ENCODE results near the gene TNFRSF8. TPM values are rescaled to one million over a fixed set of nuclear protein-coding genes. Genes with fewer than 3 reads are reported as not detected.

The TNFRSF8 gene
- total and polyA plus RNA-seq, 2 of the 13 experiments (the other 11 are each of a cell fraction or from before 2014, with no cell fraction given) = not detected

DNA sequence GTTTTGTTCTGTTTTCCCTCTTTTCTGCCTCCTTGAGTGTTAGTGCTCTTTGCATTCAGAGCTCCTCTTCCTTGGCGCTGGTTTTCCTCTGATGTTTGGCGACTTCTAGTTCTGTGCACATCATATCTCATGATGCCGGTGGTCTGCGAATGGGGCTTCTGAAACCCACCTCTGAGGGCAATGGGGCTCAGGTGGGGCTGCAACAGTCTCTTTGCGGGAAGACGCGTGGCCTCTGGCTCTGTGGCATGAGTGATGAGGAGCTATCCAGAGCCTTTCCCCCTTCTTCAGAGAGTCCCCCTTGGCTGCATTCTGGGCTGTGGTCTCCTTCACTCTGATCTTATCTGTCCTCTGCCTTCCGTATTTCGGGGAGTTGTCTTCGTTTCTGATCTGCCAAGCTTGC is 39.0 kb downstream of the TNFRSF8 start:
- no peak for FAIRE-seq
- Histone ChIP-seq H3K4me1 (ENCODE audit: insufficient read depth, low read length) (no peaks in the 10 kb centered on the region), H3K27ac (ENCODE audit: extremely low read length, insufficient read depth, low read length) (no peak overlapping the region), H3K36me3 (replicated peaks in 1 of 2; ENCODE audit: control insufficient read depth in 1 of 2, insufficient read depth in 2 of 2, low read length in 2 of 2) (no peaks in the 10 kb centered on the region), H3K4me2 (ENCODE audit: low read depth, low read length) (no peak overlapping the region), H3K9me3 (ENCODE audit: low read length) (no peaks in the 10 kb centered on the region), H3K4me3 (replicated peaks in 1 of 3; ENCODE audit: insufficient read depth in 1 of 3, low read depth in 2 of 3, low read length in 3 of 3) (no peak overlapping the region), H3K27me3 (ENCODE audit: control insufficient read depth in 1 of 2, insufficient read depth in 2 of 2, low read length in 2 of 2) (peaks cover 1 to 25% of the 10 kb centered on the region in 2 experiments; a peak in 3 of 5 replicates), H3K9ac (ENCODE audit: insufficient read depth, low read depth, low read length) (no peak overlapping the region), H4K20me1 (ENCODE audit: insufficient read depth, low read length) (no peaks in the 10 kb centered on the region), H2AFZ (ENCODE audit: low read length) (no peak overlapping the region), H3K79me2 (ENCODE audit: insufficient read depth, low read length) (no peaks in the 10 kb centered on the region)
- POLR2A ChIA-PET = no interaction called here
- CTCF ChIA-PET (ENCODE audit: low intra/inter-chr PET ratio, low total read pairs) = no interaction called here
- intact Hi-C loops (cut with micrococcal nuclease; ENCODE audit: unreplicated experiment) = no loop called here
- DNase-seq (ENCODE audit: low spot score) = no peak
- in situ Hi-C loops (cut with HindIII; ENCODE audit: extremely low pct_ligation_motif_present, low pct_unique_long_range_greater_than_20kb) = loop anchor here (25.0 kb wide), 1 partner anchor 560 kb away; no protein-coding TSS in a partner anchor
- no peak for ATAC-seq
- no TSS peak for BruUV-seq (replicated peaks)
- WGBS (ENCODE audit: low lambda C conversion rate) = 73% methylated on average over 10 of the region's 10 CpGs
- no peak for TF ChIP-seq DMAP1 (CRISPR knock-in tag; IDR thresholded peaks at IDR 0.05)
- TF ChIP-seq, protein P1, sequence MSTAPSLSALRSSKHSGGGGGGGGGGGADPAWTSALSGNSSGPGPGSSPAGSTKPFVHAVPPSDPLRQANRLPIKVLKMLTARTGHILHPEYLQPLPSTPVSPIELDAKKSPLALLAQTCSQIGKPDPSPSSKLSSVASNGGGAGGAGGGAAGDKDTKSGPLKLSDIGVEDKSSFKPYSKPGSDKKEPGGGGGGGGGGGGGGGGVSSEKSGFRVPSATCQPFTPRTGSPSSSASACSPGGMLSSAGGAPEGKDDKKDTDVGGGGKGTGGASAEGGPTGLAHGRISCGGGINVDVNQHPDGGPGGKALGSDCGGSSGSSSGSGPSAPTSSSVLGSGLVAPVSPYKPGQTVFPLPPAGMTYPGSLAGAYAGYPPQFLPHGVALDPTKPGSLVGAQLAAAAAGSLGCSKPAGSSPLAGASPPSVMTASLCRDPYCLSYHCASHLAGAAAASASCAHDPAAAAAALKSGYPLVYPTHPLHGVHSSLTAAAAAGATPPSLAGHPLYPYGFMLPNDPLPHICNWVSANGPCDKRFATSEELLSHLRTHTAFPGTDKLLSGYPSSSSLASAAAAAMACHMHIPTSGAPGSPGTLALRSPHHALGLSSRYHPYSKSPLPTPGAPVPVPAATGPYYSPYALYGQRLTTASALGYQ (CRISPR knock-in tag; IDR thresholded peaks at IDR 0.05) = no peak
- TF ChIP-seq, protein P2, sequence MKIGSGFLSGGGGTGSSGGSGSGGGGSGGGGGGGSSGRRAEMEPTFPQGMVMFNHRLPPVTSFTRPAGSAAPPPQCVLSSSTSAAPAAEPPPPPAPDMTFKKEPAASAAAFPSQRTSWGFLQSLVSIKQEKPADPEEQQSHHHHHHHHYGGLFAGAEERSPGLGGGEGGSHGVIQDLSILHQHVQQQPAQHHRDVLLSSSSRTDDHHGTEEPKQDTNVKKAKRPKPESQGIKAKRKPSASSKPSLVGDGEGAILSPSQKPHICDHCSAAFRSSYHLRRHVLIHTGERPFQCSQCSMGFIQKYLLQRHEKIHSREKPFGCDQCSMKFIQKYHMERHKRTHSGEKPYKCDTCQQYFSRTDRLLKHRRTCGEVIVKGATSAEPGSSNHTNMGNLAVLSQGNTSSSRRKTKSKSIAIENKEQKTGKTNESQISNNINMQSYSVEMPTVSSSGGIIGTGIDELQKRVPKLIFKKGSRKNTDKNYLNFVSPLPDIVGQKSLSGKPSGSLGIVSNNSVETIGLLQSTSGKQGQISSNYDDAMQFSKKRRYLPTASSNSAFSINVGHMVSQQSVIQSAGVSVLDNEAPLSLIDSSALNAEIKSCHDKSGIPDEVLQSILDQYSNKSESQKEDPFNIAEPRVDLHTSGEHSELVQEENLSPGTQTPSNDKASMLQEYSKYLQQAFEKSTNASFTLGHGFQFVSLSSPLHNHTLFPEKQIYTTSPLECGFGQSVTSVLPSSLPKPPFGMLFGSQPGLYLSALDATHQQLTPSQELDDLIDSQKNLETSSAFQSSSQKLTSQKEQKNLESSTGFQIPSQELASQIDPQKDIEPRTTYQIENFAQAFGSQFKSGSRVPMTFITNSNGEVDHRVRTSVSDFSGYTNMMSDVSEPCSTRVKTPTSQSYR (CRISPR knock-in tag; IDR thresholded peaks at IDR 0.05; ENCODE audit: borderline replicate concordance) = no peak
- no peak for TF ChIP-seq SRSF4 (IDR thresholded peaks at IDR 0.05; ENCODE audit: low read depth, low read length, poor library complexity, severe bottlenecking)
- TF ChIP-seq, protein P3, sequence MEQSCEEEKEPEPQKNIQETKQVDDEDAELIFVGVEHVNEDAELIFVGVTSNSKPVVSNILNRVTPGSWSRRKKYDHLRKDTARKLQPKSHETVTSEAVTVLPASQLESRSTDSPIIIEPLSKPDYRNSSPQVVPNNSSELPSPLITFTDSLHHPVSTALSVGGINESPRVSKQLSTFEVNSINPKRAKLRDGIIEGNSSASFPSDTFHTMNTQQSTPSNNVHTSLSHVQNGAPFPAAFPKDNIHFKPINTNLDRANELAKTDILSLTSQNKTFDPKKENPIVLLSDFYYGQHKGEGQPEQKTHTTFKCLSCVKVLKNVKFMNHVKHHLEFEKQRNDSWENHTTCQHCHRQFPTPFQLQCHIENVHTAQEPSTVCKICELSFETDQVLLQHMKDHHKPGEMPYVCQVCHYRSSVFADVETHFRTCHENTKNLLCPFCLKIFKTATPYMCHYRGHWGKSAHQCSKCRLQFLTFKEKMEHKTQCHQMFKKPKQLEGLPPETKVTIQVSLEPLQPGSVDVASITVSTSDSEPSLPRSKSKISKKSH (CRISPR knock-in tag; IDR thresholded peaks at IDR 0.05; ENCODE audit: borderline replicate concordance) = no peak
- no peak for TF ChIP-seq ZNF724P (CRISPR knock-in tag; IDR thresholded peaks at IDR 0.05; ENCODE audit: borderline replicate concordance)
- TF ChIP-seq, protein P4, sequence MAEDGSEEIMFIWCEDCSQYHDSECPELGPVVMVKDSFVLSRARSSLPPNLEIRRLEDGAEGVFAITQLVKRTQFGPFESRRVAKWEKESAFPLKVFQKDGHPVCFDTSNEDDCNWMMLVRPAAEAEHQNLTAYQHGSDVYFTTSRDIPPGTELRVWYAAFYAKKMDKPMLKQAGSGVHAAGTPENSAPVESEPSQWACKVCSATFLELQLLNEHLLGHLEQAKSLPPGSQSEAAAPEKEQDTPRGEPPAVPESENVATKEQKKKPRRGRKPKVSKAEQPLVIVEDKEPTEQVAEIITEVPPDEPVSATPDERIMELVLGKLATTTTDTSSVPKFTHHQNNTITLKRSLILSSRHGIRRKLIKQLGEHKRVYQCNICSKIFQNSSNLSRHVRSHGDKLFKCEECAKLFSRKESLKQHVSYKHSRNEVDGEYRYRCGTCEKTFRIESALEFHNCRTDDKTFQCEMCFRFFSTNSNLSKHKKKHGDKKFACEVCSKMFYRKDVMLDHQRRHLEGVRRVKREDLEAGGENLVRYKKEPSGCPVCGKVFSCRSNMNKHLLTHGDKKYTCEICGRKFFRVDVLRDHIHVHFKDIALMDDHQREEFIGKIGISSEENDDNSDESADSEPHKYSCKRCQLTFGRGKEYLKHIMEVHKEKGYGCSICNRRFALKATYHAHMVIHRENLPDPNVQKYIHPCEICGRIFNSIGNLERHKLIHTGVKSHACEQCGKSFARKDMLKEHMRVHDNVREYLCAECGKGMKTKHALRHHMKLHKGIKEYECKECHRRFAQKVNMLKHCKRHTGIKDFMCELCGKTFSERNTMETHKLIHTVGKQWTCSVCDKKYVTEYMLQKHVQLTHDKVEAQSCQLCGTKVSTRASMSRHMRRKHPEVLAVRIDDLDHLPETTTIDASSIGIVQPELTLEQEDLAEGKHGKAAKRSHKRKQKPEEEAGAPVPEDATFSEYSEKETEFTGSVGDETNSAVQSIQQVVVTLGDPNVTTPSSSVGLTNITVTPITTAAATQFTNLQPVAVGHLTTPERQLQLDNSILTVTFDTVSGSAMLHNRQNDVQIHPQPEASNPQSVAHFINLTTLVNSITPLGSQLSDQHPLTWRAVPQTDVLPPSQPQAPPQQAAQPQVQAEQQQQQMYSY (CRISPR knock-in tag; IDR thresholded peaks at IDR 0.05) = no peak
- TF ChIP-seq, protein P5, sequence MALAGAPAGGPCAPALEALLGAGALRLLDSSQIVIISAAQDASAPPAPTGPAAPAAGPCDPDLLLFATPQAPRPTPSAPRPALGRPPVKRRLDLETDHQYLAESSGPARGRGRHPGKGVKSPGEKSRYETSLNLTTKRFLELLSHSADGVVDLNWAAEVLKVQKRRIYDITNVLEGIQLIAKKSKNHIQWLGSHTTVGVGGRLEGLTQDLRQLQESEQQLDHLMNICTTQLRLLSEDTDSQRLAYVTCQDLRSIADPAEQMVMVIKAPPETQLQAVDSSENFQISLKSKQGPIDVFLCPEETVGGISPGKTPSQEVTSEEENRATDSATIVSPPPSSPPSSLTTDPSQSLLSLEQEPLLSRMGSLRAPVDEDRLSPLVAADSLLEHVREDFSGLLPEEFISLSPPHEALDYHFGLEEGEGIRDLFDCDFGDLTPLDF (CRISPR knock-in tag; IDR thresholded peaks at IDR 0.05) = no peak
- TF ChIP-seq EEA1 (CRISPR knock-in tag; IDR thresholded peaks at IDR 0.05; ENCODE audit: borderline replicate concordance) = no peak
